CD4-positive, alpha-beta T cell treated with Interleukin-4 for 1 hour (primary cell): ENCODE results near the gene DPF3.
"Not testable (repeated sequence)": the region's sequence is repeated elsewhere in the genome, so short reads cannot be mapped to it uniquely, and the experiment has no call there.

Experiments used
- DNase-seq, 2 donors: peaks; one replicate each; pipeline ENCODE4 v3.0.0-alpha.2; 2020 to 2022

The DPF3 gene

DNA sequence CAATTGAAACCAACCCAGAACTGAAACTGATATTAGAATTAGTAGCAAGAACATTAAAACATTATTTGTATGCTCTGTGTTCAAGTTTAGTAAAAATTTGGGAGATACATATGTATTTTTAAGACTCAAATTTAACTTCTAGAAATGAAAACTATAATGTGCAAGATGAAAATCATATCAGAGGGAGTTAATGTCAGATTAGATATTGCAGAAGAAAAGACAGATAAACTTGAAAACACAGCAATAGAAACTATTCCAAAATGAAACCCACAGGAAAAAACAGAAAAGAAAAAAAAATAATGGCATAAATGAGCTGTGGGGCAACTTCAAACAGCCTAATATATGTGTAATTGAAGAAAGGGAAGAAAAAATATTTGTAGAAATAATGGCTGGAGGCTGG, 134.9 kb downstream of the DPF3 start:
- DNase-seq = no peak

DNA sequence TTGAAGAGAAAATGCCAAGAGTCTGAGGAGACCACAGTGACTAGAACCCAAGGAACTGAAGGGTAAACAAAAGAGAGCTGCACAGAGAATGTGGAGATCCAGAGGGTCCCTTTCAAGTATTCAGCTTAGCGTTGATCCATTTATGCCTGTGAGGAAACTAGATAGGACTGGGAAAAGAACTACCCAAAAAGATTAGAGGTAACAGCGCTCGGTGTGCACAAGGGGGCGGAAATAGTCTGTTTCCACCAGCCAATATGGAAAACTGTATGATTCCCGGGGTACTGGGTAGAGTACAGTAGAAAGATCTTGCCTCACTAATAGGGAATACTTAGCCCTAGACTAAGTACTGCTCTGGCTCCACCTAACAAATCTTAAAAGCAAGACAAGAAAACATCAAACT, 135.5 kb downstream of the DPF3 start:
- no peak for DNase-seq

DNA sequence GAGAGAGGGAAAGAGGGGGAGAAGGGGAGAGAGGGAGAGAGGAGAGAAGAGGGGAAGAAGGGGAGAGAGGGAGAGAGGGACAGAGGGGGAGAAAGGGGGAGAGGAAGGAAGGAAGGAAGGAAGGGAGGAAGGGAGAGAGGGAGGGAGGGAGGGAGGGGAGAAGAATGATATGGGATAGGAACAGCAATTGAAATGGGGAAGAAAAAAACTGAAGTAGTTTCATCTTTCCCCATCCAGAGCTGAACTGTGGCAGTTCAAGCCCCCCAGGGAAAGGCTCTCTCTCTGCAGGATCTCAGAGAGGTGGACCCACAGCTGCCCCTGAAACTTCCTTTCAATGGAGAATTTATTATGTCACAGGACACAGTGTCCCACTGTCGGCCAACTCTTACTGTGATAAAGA, 136.9 kb downstream of the DPF3 start:
- DNase-seq = no peak

DNA sequence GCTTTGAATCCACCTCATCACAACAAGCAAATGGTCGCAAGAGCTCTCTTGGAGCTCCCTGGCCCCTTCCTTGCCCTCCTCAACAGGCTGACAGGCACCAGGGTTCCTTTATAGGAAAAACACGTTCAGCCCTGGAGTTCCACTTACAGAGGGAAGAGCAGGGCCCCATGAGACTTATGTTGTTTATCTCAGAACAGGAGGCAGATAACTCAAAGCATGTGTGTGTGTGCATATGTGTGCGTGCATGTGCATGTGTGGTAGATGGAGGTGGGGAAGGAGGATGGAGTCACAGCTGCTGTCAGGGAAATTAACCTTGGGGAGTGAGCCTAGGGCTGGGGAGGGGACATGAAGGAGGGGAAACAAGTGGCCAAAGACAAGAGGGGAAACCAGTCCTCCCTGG, 138.1 kb downstream of the DPF3 start:
- DNase-seq = no peak

DNA sequence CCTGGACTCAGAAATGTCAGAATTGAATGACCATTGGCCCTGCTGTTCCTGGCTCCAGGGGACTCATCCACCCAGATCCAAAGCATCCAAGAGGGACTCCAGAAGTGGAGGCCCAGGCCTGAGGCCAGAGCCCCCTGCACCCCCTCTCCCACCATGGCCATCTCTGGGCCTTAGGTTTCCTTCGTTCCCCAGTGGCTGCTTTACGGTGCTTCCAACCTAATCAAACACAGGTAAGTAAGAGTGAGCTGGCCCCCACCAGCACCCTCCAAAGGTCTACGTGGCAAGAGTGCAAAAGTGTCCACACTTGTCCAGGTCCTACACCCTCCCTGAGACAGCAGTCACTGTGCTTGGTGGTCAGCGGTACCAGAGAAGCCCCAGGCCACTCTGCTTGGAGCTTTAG, 139.0 kb downstream of the DPF3 start:
- no peak for DNase-seq

DNA sequence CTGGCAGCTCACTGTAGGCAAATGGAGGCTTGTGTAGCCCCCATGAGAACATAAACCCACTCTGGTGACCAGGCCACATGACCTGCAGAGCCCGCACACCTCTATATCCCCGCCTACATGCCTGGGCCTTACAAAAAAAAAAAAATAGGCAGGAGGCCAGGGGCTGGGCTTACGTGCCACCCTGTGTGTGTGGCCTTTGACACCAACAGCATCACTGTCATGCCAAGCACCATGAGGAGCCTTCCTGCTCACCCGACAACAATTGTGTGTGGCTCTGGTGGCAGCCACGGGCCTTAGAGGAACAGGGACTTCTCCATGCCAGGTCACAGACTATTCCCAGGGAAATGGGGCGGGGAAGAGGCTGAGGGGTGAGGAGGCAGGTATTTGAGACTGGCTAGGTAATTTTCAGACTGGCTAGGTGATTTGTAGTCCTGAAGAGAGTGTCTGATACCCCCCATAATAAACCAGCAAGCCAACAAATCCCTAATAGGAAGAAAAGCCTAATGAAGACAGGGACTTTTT, 140.0 kb downstream of the DPF3 start:
- DNase-seq = no peak

DNA sequence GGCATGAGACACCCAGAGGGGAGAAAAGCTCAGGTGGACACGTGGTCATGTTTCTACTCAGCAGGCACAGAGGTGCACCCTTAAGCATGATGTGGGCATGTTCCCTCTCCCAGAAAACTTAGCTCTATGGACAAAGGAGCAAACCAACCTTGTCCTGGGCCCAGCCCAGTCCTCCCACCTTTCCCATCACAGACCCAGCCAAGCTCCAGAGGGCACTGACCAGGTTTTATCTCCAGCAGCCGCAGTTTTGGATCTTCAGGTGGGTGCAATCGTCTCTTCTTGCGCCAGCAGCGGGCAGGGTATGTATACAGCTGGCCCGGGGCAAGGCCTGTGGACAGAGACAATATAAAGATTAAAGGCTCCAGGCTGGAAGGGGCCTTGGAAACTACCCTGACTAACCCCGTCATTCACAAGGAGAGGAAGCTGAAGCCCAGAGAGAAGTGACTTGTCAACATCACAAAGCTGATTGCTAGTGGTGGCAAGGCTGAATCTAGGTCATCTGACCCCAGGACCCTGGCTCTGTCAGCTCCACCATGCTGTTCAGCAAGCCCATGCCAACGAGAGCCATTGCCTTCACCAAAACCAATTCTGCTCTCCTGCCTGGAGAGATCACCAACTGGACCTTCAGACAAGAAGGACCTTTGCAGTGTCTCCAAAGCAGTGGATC, 140.7 kb downstream of the DPF3 start:
- DNase-seq = no peak

DNA sequence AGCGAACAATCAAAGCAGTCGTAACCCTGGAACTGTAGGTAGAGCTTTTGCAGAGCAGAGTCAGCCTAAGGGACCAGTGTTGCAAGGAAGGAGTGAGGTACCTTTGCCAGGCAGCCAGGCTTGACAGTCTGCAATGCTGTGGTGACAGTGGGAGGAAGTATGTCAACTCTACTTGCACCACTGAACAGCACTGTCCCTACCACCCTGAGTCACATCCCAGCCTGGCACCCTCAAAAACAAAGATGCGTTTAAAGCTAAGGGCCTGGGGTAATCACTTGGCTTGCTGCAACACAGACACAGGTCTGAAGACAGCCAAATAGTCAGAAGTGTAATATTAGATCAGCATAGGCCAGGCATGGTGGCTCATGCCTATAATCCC, 141.9 kb downstream of the DPF3 start:
- peak in 1 of 2 donors; percentile 16 for DNase-seq

DNA sequence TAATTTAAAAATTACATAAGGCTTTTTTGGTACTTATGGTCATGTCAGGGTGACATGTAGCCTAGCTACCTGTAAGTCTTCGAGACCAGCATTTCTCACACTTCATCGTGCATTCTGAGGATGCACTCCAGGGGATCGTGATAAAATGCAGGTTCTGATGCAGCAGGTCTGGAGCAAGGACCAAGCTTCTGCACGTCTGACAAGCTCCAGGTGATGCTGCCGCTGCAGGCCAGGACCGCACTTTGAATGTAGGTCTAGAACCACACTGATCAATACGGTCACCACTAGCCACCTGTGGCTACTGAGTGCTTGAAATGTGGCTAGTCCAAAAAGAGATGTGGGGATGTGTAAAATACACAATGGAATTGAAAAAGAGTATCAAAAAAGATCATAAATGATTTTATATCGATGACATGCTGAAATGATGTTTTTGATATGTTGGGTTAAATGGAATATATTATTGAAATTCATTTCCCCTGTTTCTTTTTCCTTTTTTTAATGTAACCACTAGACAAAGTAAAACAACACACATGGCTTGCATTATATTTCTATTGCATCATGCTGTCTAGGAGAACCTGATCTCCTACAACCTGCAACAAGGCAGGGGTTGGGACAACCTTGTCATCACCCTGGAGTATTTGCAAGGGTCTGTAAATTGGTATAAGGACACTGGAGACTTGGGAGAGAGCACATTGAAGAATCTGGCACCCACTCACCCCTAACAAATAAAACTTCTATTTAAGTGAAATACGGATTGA, 142.4 kb downstream of the DPF3 start:
- DNase-seq = no peak

DNA sequence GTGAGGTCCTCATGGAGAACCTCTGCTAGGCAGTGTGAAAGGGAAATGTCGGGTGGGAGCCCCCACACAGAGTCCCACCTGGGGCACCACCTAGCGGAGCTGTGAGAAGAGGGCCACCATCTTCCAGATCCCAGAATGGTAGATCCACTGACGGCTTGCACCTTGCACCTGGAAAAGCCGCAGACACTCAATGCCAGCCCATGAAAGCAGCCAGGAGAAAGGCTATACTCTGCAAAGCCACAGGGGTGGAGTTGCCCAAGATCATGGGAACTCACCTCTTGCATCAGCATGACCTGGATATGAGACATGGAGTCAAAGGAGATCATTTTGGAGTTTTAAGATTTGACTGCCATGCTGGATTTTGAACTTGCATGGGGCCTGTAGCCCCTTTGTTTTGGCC, 145.0 kb downstream of the DPF3 start:
- not testable (repeated sequence) for DNase-seq

DNA sequence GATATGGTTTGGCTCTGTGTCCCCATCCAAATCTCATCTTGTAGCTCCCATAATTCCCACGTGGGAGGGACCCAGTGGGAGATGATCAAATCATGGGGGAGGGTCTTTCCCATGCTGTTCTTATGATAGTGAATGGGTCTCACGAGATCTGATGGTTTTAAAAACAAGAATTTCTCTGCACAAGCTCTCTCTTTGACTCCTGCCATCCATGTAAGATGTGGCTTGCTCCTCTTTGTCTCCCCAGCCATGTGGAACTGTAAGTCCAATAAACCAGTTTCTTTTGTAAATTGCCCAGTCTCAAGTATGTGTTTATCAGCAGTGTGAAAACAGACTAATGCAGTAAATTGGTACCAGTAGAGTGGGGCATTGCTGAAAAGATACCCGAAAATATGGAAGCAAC, 146.2 kb downstream of the DPF3 start:
- DNase-seq = no peak

DNA sequence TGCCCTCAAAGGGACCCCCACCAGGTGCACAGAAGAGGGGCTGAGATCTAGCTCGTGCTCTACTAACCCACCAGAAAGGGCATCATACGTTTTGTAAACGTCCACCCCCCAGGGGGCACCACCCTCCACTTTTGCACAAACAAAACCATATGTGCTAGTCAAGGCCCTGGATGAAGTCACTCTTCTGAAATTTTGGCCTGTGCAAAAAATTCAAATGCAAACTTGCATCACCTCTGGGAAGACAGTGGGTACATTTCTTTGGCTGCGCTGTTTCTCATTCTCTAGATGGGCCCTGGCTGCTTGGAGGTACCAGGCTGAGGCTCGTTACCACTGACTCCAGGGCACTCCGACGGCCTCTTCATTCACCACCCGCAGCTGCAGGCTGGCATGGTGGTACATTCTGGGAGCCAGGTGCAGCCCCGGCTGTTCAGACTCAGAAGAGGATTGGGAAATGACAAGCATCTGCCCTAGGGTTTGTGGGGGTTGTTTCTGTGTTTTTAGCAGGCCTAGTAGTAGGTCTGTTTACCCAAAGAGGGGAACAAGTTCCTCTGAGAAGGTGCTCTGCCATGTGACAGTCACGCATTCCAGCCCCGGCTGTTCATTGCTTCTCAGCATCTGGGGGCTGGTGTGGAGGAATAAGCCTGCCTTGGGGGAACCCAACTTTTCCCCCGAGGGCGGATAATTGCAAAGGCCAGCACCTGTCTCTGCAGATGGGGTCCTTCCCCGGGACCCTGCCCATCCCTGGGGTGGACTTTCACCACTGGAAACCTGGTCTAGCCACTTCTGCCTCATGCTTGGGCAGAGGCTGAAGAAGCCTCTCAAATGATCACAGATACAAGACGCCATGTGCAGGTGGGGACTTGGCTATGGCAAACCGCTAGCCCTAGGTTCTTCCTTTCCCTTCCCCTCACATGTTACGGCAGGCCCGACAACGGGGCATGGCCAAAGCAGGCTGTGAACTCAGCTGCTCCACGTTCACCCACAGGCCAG, 147.6 kb downstream of the DPF3 start:
- no peak for DNase-seq

DNA sequence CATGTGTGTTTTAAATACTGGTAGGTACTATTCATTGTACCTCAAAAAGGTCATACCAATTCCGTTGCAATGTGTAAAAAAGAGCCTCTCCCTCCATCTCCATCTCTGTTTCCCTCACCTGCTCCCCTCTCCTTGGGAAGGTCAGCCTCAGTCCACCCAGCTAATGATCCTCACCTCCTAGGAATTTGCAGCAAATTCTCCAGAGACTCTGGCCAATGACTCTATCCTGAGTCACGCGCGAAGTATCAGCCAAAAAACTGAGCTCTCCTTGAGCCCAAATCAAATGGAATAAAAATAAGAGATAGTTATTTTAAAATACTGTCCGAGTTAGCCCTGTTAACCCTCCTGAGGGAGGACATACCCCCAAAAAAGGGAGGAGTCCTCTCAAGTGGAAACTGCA, 148.4 kb downstream of the DPF3 start:
- DNase-seq = no peak

DNA sequence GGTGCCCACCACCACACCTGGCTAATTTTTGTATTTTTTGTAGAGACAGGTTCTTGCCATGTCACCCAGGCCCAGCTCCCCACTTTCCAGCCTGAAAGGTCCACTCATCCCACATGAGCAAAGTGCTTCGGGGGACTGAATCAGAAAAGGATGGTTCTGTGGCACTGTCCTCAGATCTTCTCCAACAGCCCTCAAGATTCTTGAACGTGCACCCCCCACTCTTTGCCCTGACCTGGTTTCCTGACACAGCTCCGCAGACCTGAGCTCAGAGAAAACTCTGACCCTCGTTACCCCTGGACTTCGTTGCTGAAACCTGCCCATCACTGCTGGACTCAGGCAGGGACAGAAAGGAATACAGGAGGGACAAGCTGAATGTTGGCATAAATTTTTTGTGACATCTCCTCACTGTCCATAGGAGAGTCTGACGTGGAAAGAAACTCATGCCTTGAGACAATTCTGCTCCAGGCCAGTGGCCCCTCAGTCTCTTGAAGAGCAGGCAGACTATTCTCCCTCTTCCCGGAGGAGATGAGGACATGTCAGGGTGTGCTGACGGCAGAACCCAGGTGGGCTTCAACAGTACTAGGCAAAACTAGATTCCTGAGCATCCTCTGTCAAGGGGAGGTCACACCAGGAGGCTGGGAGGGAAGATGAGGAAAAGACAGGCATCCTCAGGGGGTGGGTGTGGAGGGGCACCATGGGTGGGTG, 149.3 kb downstream of the DPF3 start:
- no peak for DNase-seq

DNA sequence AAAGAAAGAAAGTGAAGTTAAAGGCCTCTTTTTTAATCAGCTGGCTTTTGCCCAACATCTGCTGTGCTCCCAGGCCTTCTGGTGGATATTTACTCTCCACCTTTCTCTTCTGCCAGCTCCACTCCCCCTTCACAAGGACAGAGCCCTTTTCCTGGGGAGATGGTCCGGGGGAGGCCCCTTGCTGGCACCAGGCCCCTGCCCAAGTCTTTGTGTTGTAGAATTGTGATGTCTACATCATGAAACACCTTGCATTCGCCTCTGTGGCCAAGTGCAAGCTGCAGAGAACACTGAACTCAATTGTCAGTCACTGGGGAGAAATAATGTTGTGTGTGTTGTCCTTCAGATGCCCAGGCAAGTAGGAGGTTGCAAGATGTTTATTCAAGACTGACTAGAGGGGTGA, 150.3 kb downstream of the DPF3 start:
- DNase-seq = no peak

DNA sequence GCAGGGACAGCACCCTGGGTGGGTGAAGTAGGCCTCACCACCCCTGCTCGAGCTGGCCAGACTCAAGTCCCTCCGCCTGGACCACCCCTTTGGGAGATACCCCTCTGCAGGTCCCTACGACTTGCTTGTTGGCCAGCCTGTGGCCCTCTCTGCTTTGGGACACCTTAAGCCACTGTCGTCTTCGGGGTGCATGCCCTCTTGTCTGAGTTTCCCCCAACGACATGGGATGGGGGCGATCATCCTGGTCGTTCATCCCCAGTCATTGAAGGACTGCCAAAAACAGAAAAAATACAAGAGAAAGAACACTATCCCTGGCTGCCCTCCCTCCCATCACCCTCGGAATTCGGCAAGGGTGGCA, 151.1 kb downstream of the DPF3 start:
- no peak for DNase-seq

DNA sequence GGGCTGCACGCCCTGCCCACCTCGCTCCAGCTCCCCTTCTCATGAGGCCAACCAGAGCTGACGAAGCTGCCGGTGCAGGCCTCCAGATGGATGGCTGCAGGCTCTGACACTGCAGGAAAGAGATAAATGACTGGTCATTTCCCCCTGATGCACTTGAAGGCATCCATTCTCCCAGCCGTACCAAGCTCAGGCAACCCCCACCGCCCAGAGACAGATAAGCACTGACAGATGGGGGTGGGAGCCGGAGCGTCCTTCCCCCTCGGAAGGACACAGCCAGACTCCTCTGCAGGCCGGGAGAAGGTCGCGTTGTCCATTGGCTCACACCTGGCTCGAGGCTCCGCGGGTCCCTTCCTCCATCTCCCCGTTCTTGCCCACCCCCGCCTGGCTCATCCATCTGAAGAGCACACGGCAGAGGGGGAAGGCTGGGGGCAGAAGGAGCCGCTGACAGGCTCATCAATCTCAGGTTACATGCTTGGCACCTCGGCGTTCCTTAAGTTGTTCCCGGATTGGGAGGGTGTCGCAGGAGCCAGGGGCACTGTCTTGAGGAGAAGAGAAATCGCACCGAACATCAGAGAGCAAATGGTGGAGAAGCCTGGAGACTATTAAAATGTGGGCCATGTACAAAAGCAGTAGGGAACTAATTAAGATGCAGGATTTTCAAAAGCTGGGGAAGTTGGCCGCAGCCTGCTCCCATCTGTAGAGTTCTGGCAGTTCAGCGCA, 151.6 kb downstream of the DPF3 start:
- DNase-seq = no peak

DNA sequence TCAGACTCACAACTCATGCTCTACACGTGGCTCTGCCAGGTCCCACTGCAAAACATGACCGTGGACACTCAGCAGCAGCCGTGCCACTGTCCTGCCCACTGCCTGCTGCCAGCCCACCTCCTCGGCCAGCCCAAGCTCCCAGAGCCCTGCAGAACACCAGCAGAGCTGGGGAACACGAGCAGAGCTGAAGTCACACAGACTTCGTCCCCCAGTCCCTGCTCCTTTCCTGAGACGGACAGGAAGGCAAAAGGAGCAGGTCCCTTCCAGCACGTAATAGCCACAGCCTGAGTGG, 152.1 kb downstream of the DPF3 start:
- no peak for DNase-seq

DNA sequence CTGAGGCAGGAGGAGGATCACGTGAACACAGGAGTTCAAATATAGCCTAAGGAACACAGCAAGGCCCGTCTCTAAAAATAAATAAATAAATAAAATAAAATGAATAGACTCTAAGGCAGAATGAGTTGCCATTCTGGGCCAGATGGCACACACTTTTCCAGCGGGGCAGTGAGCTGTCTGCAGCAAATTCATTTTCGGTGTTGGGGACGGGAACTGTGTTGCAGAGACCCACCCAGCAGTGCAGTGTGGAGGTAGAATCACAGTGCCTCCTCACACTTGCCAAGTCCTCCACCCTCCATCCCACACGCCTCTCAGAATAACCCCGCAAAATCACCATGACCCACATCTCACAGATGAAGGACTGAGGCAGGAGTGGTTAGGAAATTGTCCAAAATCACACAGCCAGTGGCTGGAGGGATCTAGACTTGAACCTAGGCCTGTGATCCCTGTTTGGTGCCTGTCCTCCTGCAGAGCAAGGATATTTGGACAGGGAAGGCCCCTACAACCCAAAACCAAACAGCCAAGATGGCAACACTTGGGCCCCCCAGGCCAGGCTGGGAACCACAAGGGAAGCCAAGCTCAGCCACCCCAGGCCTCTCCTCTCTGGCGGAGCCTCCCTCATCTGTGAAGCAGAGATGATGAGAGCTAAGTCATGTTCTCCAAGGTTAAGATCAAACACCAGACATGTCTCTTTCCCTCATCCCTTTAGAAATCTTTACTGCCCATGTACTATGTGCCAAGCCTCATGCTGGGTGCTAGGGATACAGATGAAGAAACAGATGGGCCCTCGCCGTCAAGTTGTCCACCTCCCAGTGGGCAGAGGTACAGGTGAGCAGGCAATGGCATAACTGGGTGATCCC, 152.7 kb downstream of the DPF3 start:
- no peak for DNase-seq

DNA sequence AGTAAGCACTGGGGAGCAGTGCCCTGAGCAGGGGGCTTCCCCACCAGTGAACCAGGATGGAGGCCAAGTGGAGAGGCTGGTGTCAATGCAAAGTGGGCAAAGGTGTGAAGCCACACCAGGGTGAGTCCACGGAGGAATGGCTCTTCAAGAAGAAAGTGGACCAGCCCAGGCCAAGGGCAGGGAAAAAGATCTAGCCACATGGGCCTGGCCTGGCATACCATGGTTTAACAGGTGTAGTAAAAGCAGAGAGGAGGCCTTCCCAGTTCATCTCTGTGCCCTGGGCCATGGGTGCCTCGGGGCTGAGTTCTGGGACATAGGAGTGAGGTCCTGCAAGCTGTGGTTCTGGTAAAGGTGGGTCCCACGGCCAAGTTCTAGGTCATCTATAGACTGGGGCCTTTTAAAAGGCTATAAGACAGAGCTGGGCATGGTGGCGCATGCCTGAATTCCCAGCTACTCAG, 153.4 kb downstream of the DPF3 start:
- DNase-seq = no peak
